Measurements from ENCODE around the gene TSPAN5.

GRCh38 chr4:98570151-98570797, 88.1 kb downstream of the TSPAN5 start:
- TF ChIP-seq CTCF (IDR thresholded peaks at IDR 0.05) (no peak), POLR2A (IDR thresholded peaks at IDR 0.05) (no peak)

All from prostate gland (tissue), 2 donors.